ENCODE data around the gene BRD3.

BRD3 gene

DNA sequence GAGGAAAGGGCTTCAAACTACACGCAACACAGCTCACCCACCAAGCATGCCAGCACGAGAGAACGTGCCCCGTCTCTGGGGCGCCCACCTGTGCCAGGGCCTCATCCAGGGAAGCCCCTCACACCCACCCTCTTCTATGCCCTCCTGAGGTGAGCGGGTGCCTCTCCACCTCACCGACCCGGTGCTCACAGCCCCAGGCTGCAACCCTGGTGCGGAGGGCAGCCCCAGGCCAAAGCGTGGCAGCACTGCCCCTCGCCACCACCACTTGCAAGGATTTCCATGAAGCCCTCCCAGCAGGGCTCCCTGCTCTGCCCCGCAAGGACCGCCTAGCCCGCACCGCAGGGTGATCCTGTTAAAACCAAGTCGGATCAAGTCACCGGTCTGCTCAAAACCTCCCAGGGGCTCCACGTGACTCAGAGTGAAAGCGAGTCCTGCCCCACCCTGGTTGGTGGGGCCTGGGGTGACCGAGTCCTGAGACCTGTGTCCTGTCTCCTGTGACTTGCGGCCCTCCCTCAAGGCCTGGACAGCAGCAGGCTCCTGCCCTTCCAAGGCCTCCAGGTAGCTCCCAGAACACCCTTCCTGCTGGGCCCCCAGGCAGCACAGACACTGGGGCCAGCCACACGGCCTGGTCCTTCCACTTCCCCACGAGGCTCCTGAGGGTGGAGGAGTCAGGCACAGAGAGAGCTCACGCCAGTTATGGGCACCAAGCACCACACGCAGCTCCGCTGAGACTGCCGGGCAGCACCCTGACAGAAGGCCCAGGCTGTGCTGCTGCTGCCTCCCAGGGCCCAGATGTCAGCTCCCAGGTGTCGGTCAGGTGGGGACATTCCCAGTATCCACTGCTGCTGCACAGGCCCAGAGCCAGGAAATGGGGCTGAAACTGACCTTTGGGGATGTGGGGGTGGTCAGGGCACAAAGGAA lies 12.7 kb downstream of the BRD3 start:
- no peak for DNase-seq (ENCODE audit: low spot score)

DNA sequence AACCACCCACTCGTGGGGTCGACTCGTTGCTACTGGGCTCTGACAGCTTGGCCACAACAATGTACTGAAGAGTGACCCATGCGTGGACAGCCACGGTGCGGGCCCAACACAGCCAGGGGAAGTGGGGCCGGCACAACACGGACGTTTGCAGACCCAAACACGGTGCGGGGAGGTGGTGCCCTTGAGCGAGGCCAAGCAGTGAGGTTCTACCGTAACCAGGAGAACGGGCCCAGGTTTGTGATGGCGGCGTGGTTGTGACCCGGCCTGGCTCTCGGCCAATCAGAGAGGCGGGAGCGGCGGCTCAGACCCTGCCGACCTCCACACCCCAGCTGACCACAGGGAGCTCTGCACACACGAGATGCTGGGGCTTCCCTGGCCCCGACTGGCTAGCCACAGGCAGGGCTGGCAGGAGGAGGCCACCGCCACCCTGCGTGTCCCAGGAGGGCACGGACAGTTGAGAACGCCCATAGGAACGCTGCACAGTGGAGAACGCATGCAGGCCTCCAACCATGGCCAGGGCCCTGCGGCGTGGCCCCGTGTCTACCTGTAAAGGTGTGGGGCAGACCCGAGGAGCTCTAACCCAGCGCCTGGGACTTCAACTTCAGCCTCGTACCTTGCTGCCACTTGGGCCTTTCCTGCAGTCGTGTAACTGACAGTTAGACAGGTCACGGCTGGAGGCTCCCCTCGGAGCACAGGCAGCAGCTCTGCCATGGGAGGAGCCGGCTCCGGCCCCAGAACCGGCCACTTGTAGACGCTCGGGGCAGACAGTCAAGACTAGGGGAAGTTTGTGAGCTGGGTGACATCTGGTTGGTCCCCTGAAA lies 13.7 kb downstream of the BRD3 start:
- DNase-seq (ENCODE audit: low spot score), result no peak

DNA sequence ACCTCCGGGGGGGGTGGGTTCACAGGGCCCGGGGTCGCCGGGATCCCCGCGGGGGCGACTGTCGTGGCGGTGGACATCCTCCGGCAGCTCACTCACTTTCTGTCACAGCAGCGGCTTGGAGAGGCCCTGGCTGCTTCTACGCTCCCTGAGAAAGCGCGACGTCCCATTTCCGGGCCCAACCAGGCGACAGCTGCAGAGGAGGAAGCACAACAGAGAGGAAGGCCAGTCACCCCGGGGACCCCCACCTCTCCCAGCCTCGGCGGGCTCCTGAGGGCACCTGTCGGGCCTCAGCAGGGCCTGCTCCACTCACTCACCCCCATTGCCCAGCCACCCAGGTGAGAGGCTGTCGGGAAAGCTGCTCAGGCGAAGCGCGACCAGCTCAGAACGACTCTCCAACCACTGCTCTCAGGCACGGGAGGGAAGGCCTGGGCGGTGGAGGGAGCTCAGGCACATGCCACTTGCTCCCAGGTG lies 14.4 kb downstream of the BRD3 start:
- no peak for DNase-seq (ENCODE audit: low spot score)

DNA sequence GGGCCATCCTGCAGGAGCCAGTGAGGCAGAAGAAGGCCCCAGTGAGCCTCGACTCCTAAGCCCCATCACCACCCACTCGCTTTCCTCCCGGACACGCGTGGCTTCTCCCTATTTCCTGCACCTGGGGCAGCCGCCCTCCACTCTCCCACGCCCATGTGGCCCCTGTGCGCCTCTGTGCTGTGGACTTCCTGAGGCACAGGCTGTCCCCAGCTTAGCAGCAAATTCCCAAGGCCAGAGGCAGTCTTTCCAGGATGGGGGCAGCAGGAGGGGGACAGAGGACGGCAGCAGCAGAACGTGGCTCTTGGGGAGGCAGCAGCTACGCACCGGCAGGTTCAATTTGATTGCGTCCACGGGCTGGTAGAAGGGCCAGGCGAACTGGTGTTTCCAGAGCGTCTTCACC lies 14.9 kb downstream of the BRD3 start:
- no peak for DNase-seq (ENCODE audit: low spot score)

DNA sequence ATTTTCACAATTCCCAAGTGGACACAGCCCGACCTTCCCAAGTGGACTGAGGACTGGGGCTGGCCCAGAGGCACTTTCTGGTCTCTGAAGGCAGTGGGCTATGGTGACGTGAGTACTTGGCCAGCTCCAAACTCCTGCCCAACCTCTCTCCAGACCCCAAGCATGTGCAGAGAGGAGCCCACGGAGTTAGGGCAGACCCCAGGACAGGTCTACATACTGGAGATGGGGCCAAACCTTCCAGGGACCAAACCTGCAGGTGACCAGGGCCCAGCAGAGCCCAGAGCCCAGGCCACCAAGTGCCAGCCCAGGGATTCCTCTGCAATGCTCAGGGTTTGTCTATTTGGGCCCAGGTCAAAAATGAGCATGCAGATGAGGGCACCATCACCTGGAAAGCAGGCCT lies 15.3 kb downstream of the BRD3 start:
- no peak for DNase-seq (ENCODE audit: low spot score)

DNA sequence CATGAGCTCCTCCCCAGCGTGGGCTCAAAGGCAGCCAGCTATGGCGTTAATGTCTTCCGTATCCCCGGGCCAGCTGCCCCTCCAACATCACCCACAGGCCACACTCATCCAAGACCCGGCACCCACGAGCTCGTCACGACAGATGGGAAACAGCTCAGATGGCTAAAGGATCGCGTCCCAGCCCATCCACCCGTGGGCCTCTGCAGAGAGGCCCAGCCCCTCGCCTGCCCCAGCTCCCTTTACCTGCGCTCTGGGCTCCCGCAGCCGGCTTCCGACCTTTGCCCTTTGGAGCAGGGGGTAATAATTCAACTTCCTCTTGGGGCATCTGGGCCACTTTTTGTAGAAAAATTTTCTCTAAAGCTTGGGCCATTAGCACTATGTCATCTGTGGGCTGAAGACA lies 16.5 kb downstream of the BRD3 start:
- DNase-seq (ENCODE audit: low spot score), result no peak

DNA sequence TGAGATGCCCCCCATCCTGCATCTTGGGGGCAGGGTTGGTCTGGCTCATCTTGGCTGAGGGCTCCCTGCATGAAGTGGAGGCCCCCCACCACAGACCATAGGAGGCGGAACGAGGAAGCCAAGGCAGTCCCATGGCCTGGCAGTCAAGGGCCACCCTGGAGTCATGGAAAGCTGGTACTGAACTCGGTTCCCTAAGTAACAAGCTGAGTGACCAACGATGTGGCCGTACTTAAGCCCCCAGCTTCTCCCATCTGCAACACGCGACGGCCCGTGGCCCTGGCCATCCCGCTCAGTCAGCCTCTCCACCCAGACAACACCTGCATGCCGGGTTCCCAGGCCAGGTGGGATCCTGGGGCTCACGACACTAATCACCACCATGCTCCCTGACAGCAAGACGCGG lies 17.1 kb downstream of the BRD3 start:
- no peak for DNase-seq (ENCODE audit: low spot score)

DNA sequence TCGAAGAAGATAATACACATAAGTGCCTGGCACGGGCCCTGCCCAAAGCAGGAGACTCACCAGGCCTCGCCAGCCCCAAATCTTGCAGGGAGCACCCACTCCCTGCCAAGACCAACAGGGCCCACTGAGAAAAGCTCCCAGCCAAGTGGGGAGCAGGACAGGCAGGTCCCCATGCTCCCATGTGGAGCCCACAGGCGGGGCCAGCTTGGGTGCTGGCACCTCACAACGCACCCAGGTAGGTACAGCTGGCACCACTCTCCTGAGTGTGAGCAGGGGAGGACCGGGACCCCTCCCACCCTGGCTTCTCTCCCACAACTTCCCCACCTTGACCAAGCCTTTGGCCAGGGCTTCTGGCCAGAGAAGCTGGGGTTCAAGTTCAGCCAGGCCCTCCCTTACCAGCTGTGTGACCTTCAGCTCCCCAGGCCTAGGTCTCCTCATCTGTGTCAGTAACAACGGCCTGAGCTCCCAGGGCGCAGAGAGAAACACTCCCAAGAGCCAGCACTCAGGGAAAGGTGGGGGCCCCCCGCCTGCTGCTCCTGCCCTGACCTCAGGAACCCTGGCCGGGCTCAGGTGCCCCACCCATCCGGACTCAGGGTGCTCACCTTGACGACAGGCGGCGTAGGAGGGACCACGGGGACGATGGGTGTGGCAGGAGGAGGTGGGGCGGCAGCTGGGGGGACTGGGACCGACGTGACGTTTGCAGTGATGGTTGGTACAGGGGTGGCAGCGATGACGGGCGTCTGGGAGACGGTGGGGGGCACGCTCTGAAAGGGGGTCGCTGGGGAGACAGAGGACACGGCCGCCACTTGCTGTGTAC lies 17.8 kb downstream of the BRD3 start:
- DNase-seq (ENCODE audit: low spot score), result no peak

DNA sequence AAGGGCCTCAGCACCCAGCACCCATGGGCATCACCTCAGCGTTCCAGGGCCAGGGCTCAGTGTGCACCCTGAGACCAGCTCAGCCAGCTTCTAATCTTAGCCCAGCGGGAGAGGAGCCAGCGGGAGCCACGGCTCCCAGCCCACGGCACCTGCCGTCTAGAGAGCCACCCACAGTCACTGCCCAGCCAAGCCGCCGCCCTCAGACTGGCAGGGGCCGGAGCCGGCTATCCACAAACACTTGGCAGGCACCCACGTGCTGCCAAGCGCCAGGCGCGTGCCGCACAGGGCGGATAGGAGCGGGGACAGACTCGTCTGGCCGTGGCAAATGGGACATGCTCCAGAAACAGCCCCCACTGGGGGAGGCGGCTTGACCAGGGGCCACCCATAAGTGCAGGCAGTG lies 18.6 kb downstream of the BRD3 start:
- no peak for DNase-seq (ENCODE audit: low spot score)

DNA sequence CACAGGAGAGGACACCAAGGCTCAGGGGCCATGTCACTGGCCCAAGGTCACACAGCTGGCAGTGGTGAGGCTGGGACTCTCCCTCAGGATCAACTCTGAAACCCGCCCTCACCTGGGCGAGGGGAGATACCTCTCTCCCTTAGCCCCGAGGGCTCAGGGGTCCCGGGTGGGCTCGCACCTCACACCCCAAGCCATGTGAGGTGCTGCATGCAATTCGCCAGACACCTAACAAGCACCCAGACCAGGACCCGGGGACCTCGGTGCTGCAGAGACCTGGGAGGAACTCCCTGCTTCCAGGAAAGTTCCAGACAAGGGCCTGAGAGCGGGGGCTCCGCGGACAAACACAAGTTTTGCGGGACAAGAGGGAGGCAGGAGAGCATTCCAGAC lies 19.3 kb downstream of the BRD3 start:
- DNase-seq (ENCODE audit: low spot score), result no peak

DNA sequence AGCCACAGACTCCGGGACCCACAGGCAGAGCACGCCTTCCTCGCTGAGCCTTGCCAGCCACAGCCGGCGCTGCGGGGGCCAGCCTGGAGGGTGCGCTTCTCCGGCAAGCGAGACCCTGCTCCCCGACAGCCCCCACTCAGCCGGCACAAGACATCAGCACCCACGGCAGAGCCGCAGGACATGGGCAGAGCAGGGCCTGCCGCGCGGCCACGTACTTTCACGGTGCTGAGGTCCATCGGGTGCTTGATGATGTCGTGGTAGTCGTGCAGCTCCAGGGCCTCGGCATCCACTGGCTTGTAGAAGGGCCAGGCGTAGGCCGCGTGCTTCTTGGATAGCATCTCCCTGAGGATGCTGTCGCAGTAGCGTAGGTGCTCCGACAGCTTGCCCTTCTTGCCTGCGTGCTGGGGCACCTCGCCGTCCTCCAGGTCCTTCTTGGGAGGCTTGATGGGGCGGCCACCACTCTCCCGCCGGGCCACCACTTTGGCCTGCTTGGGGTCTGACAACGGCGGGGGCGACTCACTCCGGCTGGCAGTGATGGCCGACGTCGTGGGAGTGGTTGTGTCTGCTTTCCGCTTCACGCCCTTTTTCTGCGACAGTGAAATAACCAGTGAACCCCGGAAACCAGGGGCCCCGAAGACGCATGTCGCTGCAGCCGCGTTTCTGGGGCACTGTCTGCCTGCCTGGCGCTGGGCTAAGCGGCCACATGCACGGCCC lies 19.8 kb downstream of the BRD3 start:
- DNase-seq (ENCODE audit: low spot score), result no peak

DNA sequence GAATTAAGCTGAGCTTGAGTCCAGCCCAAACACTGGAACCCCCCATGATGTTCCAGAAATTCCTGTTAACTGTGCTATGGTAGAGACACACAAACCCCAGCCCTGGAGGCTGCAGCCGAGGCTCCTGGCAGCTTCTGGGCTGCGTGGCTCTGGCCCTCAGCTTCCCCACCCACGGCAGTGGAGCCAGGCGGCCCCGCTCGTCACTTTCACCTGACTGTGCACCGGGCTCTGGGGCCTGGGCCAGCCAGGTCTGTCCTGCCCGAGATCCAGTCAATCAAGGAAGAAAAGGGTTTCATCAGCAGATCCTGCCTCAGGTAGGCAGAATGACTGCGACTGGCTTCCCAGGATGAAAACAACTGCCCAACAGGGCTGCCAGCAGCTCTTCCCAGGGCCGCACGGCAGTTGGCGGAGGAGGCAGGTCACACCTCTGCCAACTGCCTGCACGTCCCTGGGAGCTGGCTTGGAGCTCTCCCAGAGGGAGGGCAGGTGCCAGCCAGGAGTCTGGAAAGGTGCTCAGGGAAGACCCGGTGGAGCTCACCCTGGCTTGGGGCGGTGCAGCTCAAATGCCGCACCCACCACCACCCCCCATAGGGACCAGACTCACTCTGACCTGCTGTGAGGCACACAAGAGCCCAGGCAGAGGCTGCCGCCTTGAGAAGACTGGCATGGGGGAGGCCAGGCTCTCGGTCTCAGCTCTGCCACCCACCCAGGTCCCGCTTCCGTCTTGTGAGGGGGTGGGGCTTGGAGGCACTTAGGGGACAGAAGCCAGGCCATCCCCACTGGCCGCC lies 20.7 kb downstream of the BRD3 start:
- DNase-seq (ENCODE audit: low spot score), result no peak

DNA sequence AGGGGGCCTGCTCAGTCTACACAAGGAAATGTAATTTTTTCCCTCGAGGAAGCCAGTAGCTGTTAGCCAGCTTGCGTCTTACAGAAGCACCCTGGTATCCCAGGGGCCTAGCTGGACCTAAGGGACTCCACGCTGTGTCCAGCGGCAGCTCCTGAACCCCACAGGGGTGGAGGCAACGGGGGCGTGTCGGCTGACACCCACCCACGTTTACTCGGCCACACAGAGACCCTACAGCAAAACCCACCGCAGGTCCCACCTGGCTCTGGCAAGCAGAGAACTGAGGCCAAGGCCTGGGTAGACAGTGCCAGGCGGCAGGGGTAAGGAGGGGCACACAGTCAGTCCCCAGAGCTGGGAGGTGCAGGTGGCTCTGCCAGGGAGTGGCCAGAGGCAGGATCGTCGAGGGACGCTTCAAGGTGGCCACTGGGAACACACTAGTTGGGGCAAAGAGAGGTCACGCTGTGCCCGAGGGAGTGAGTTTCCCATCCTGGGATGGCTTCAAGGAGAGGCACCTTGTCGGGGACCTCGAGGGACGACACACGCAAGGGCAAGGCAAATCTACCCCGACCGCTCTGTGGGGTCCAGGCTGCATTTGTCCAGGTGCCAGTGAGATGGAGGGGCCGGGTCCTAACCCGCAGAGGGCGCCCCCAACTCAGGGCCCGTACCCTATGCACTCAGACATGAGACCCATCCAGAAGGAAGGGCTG lies 21.8 kb downstream of the BRD3 start:
- DNase-seq (ENCODE audit: low spot score), result no peak

DNA sequence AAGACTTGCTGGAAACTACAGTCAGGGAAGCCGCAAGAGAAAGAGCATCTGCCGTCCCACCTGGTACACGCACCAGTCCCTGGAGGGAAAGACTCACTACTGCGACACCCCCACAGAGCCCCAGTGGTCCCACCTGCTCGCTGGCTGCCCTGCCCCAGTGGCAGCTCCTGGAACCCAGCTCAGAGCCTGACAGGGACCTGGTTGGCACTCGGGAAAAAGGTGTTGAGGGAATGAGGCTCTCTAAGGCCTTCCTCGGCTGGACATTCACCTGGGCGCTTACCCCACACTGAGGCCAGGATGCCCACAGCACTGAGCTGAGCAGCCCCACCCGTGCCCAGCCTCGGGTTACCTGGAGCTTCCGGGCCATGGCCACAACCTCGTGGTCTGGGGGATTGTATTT lies 22.9 kb downstream of the BRD3 start:
- DNase-seq (ENCODE audit: low spot score), result no peak

DNA sequence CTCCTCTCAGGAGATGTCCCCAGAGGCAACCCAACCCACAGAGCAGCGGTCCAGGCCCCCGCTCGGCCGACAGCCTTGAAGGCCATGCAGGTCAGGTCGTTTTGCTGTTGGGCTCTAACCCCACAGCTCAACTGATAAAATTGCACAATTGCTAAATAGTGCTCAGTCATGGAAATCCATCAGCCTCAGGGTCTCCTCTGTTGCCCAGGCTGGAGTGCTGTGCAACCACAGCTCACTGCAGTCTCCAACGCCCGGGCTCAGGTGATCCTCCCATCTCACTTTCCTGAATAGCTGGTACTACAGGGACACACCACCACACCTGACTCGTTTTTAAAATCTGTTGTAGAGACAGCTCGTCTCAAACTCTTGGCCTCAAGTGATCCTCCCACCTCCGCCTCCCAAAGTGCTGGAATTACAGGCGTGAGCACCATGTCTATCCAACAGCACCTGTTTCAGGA lies 24.3 kb downstream of the BRD3 start:
- DNase-seq (ENCODE audit: low spot score), result no peak

DNA sequence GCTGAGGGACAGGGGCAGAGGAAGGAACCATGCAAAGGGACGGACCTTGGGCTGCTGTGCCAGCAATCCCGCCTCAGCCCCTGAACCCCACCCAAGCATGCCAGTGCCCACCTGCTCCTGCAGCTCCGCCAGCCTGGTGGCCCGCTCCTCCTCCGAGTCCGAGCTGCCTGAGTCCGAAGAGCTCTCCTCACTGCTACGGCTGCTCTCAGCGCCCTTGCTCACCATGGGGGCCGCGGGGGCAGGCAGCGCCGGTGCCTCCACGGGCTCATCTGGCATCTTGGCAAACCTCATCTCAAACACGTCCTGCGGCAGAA lies 26.2 kb downstream of the BRD3 start:
- no peak for DNase-seq (ENCODE audit: low spot score)

DNA sequence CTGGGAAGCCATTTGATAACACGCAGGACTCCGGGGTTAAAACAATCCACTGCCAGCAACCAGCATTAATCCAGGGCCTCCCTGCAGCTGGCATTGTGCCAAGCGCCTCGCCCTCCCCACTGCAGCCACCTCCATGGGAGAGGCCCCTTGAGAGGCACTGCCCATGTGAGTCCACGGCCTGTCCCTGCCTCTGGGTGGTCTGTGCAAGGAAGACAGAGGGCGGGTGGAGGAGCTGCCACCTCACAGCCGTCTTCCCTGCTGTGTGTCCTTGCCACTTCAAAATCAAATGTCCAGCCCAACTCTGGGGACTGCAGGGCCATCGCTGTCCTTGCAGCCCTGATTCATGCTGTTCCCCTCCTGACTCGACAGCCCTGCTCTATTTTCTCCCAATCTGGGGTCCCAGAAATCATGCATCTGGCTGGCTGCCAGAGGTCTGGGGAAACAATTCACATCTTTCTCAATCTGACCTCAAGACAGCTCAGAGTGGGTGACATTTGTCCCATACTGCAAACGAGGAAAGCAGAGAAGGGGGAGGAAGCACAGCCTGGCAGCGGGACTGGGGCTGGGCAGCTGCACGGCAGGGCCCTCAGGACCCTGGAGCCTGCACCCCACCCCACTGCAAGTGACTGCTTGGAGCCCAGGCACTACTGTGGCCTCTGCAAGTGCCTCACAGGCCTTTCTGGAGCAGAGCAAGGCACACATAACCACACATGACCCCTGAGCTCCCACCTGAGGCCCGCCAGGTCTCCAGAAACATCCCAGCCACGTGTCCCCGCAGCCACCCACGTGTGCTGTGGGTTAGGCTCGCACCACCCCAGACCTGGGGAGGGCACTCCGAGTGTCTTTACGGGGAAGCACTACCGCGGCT lies 26.8 kb downstream of the BRD3 start:
- DNase-seq (ENCODE audit: low spot score), result no peak

DNA sequence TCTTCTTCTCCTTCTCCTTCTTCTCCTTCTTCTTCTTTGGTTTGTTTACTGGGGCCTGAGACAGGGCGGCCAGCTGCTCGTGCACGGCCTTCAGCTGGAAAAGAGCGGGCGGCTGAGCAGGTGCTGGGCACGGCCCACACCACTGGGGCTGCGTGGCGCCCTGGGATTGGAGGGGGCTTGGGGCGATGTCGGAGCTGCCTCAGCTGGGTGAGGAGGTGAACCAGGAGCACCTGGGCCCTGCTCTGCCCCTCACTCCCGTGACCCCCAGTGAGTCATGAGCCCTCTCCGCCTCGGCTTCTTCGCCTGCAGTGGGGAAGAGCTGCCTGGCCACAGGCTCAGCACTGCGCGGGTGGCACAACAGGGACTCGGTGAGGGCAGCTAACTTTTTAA lies 27.7 kb downstream of the BRD3 start:
- no peak for DNase-seq (ENCODE audit: low spot score)
